ENCODE data around the gene PTPRD. TPM values are rescaled to one million over a fixed set of nuclear protein-coding genes. Genes with fewer than 3 reads are reported as not detected.

PTPRD gene
- total RNA-seq, 1 experiment from 2014 or later: not detected

- DNase-seq (ENCODE audit: unreplicated experiment): no peak
- Mint-ChIP-seq H3K36me3 (ENCODE audit: insufficient read depth, unreplicated experiment) (no peaks in the 10 kb centered on the region), H3K27me3 (ENCODE audit: insufficient read depth, unreplicated experiment) (no peaks in the 10 kb centered on the region), H3K4me1 (ENCODE audit: insufficient read depth, unreplicated experiment) (no peaks in the 10 kb centered on the region), H3K4me3 (ENCODE audit: unreplicated experiment) (no peak overlapping the region), H3K27ac (ENCODE audit: low read depth, unreplicated experiment) (no peak overlapping the region), H3K9me3 (ENCODE audit: unreplicated experiment) (no peaks in the 10 kb centered on the region)
- ChIA-PET CTCF (interaction anchor here (0.6 kb wide), 1 partner anchor 64 kb away, joined by 4 read pairs; no protein-coding TSS in a partner anchor), POLR2A (no interaction called here)
- intact Hi-C loops (cut with micrococcal nuclease): no loop called here
- TF ChIP-seq CTCF (IDR thresholded peaks at IDR 0.05; ENCODE audit: unreplicated experiment): no peak
- no TSS peak for BruUV-seq (replicated peaks)
Observed at GRCh38 chr9:8605096-8605495, 2007.7 kb downstream of the PTPRD start.

- ChIA-PET POLR2A (no interaction called here), CTCF (interaction anchor here (0.6 kb wide), 1 partner anchor 48 kb away, joined by 3 read pairs; no protein-coding TSS in a partner anchor)
- BruUV-seq (replicated peaks): no TSS peak
- no peaks in the 10 kb centered on the region for H3K4me1 Mint-ChIP-seq (ENCODE audit: insufficient read depth, unreplicated experiment)
- no peak overlapping the region for H3K27ac Mint-ChIP-seq (ENCODE audit: low read depth, unreplicated experiment)
- H3K36me3 Mint-ChIP-seq (ENCODE audit: insufficient read depth, unreplicated experiment): no peaks in the 10 kb centered on the region
- H3K27me3 Mint-ChIP-seq (ENCODE audit: insufficient read depth, unreplicated experiment): no peaks in the 10 kb centered on the region
- no peak overlapping the region for H3K4me3 Mint-ChIP-seq (ENCODE audit: unreplicated experiment)
- TF ChIP-seq CTCF (IDR thresholded peaks at IDR 0.05; ENCODE audit: unreplicated experiment): no peak
- no peak for DNase-seq (ENCODE audit: unreplicated experiment)
- intact Hi-C loops (cut with micrococcal nuclease): no loop called here
- no peaks in the 10 kb centered on the region for H3K9me3 Mint-ChIP-seq (ENCODE audit: unreplicated experiment)
Observed at GRCh38 chr9:8604201-8604600, 2008.6 kb downstream of the PTPRD start.

GRCh38 chr9:8600914-8601680, 2011.7 kb downstream of the PTPRD start:
- intact Hi-C loops (cut with micrococcal nuclease): no loop called here
- no peak overlapping the region for H3K27ac Mint-ChIP-seq (ENCODE audit: low read depth, unreplicated experiment)
- BruUV-seq (replicated peaks): no TSS peak
- DNase-seq (ENCODE audit: unreplicated experiment): no peak
- ChIA-PET CTCF (no interaction called here), POLR2A (no interaction called here)
- H3K4me3 Mint-ChIP-seq (ENCODE audit: unreplicated experiment): no peak overlapping the region
- no peaks in the 10 kb centered on the region for H3K36me3 Mint-ChIP-seq (ENCODE audit: insufficient read depth, unreplicated experiment)
- H3K27me3 Mint-ChIP-seq (ENCODE audit: insufficient read depth, unreplicated experiment): no peaks in the 10 kb centered on the region
- no peaks in the 10 kb centered on the region for H3K9me3 Mint-ChIP-seq (ENCODE audit: unreplicated experiment)
- no peaks in the 10 kb centered on the region for H3K4me1 Mint-ChIP-seq (ENCODE audit: insufficient read depth, unreplicated experiment)
- TF ChIP-seq CTCF (IDR thresholded peaks at IDR 0.05; ENCODE audit: unreplicated experiment): no peak

GRCh38 chr9:8599937-8600336, 2012.9 kb downstream of the PTPRD start:
- Mint-ChIP-seq H3K27ac (ENCODE audit: low read depth, unreplicated experiment) (no peak overlapping the region), H3K36me3 (ENCODE audit: insufficient read depth, unreplicated experiment) (no peaks in the 10 kb centered on the region), H3K4me1 (ENCODE audit: insufficient read depth, unreplicated experiment) (no peaks in the 10 kb centered on the region), H3K27me3 (ENCODE audit: insufficient read depth, unreplicated experiment) (no peaks in the 10 kb centered on the region), H3K9me3 (ENCODE audit: unreplicated experiment) (no peaks in the 10 kb centered on the region), H3K4me3 (ENCODE audit: unreplicated experiment) (no peak overlapping the region)
- intact Hi-C loops (cut with micrococcal nuclease): no loop called here
- no peak for TF ChIP-seq CTCF (IDR thresholded peaks at IDR 0.05; ENCODE audit: unreplicated experiment)
- ChIA-PET CTCF (no interaction called here), POLR2A (no interaction called here)
- DNase-seq (ENCODE audit: unreplicated experiment): no peak
- no TSS peak for BruUV-seq (replicated peaks)
